GM21723 (cell line): ENCODE data around the gene ORC2.
"Not testable (repeated sequence)": the region's sequence is repeated elsewhere in the genome, so short reads cannot be mapped to it uniquely, and the experiment has no call there.

Experiments used
- ATAC-seq: cut with Tn5 transposase; IDR thresholded peaks from one replicate; pipeline ENCODE4 v1.9.1; 2021; ENCODE audit warnings: mild to moderate bottlenecking, moderate library complexity; ENCODE audit not compliant: unreplicated experiment

The ORC2 gene

GRCh38 chr2:200963124-200963917, at the start of gene ORC2:
Gene ORC2, minus strand, starts transcription at chr2:200963660. Its CDS starts 5,537 bp downstream, at chr2:200958123.
- ATAC-seq = peak; percentile 93

- no peak for ATAC-seq
These were observed 44.9 kb upstream of the ORC2 start for GRCh38 chr2:201008296-201008829.

- ATAC-seq = no peak
These were observed 44.1 kb upstream of the ORC2 start for GRCh38 chr2:201007584-201007998.

GRCh38 chr2:201006704-201007103, 43.2 kb upstream of the ORC2 start:
- no peak for ATAC-seq

GRCh38 chr2:201004370-201004769, 40.9 kb upstream of the ORC2 start:
- ATAC-seq = no peak

- no peak for ATAC-seq
These were observed 29.6 kb upstream of the ORC2 start for GRCh38 chr2:200993097-200993496.

GRCh38 chr2:200987137-200987536, 23.7 kb upstream of the ORC2 start:
- ATAC-seq = no peak

GRCh38 chr2:200985799-200986198, 22.3 kb upstream of the ORC2 start:
- ATAC-seq = no peak

- no peak for ATAC-seq
These were observed 13.2 kb upstream of the ORC2 start for GRCh38 chr2:200976710-200977109.

GRCh38 chr2:200975672-200976071, 12.2 kb upstream of the ORC2 start:
- ATAC-seq = no peak

- ATAC-seq = not testable (repeated sequence)
These were observed 6.6 kb upstream of the ORC2 start for GRCh38 chr2:200970057-200970456.

GRCh38 chr2:200968735-200969134, 5.3 kb upstream of the ORC2 start:
- ATAC-seq = no peak

GRCh38 chr2:200968162-200968561, 4.7 kb upstream of the ORC2 start:
- no peak for ATAC-seq

GRCh38 chr2:200966770-200967169, 3.3 kb upstream of the ORC2 start:
- ATAC-seq = peak; percentile 18

GRCh38 chr2:200964498-200964897, 1.0 kb upstream of the ORC2 start:
- no peak for ATAC-seq

GRCh38 chr2:200963918-200964252, 425 bp upstream of the ORC2 start:
- ATAC-seq = peak; percentile 17

- ATAC-seq = peak; percentile 11
These were observed 693 bp downstream of the ORC2 start for GRCh38 chr2:200962811-200963123.

GRCh38 chr2:200961674-200962073, 1.8 kb downstream of the ORC2 start:
- no peak for ATAC-seq

GRCh38 chr2:200950378-200950777, 13.1 kb downstream of the ORC2 start:
- no peak for ATAC-seq

- no peak for ATAC-seq
These were observed 18.1 kb downstream of the ORC2 start for GRCh38 chr2:200945395-200945729.

GRCh38 chr2:200944467-200945394, 18.7 kb downstream of the ORC2 start:
- ATAC-seq = no peak

GRCh38 chr2:200943527-200944105, 19.8 kb downstream of the ORC2 start:
- ATAC-seq = no peak
